IMR-90 (cell line): ENCODE data around the gene VAMP4. TPM values are rescaled to one million over a fixed set of nuclear protein-coding genes. Genes with fewer than 3 reads are reported as not detected.

Experiments
- MXI1 ChIP-seq: IDR thresholded peaks from 2 replicates; pipeline ENCODE4 v1.6.1; 2012; ENCODE audit warnings: low read depth, mild to moderate bottlenecking, low read length, moderate library complexity, borderline replicate concordance
- POLR2A ChIP-seq: IDR thresholded peaks from 2 replicates; pipeline ENCODE4 v1.6.1; 2012; ENCODE audit warnings: mild to moderate bottlenecking, low read depth, low read length
- RCOR1 ChIP-seq: IDR thresholded peaks from 2 replicates; pipeline ENCODE4 v1.6.1; 2012; ENCODE audit warnings: mild to moderate bottlenecking, low read length, improper control_type of control experiment; ENCODE audit not compliant: insufficient replicate concordance
- RFX5 ChIP-seq: IDR thresholded peaks from 2 replicates; pipeline ENCODE4 v1.8.0; 2012; ENCODE audit warnings: low read depth, mild to moderate bottlenecking, low read length, moderate library complexity
- polyA plus RNA-seq, 3 experiments: library from polyadenylated mRNA; depleted of rRNA; stranded (reverse); fragments of >200 nt; gene quantifications; 2 replicates each; pipeline ENCODE4 v1.2.3, GENCODE V29; 2012; ENCODE audit warnings: low replicate concordance in 1 of 3
- total RNA-seq: library from RNA; depleted of rRNA; stranded (reverse); fragments of >200 nt; gene quantifications from 2 replicates; pipeline ENCODE4 v1.2.3, GENCODE V29; 2012

VAMP4 gene
- total and polyA plus RNA-seq, 2 of the 4 experiments (the other 2 are of a cell fraction) = 3.4 to 5.4 TPM

GRCh38 chr1:171654942-171655745 lies 86.7 kb downstream of the VAMP4 start (continued):
- TF ChIP-seq MXI1 (no peak), RCOR1 (no peak), POLR2A (no peak), RFX5 (no peak)
